CD4-positive, alpha-beta memory T cell (primary cell): ENCODE measurements around the gene PCSK1. TPM values are rescaled to one million over a fixed set of nuclear protein-coding genes. Genes with fewer than 3 reads are reported as not detected.
"Not testable (repeated sequence)": the region's sequence is repeated elsewhere in the genome, so short reads cannot be mapped to it uniquely, and the experiment has no call there.

Experiments used
- CTCF ChIA-PET: fragments of 350-600 bp; sonication (Branson Sonifier 250); formaldehyde crosslinking; loops from one replicate; lab custom pipeline; 2021; ENCODE audit warnings: inconsistent platforms; ENCODE audit not compliant: partially characterized antibody; lab: Charles Lee
- POLR2A ChIA-PET: fragments of 350-600 bp; sonication (Branson Sonifier 250); formaldehyde crosslinking; loops from one replicate; lab custom pipeline; 2021; ENCODE audit not compliant: partially characterized antibody; lab: Charles Lee
- DNase-seq, 5 donors: peaks; one replicate each; pipeline versions ENCODE4 v3.0.0 to v3.0.0-alpha.2; 2020 to 2022; ENCODE audit warnings: mixed read lengths in 1 of 5
- H3K27ac ChIP-seq: one replicate; pipeline ENCODE4 v1.7.0; 2013; ENCODE audit warnings: low read depth, low read length
- H3K27me3 ChIP-seq: 2 replicates; pipeline ENCODE4 v1.7.0; 2013; ENCODE audit warnings: mild to moderate bottlenecking, low read length, moderate library complexity; ENCODE audit not compliant: insufficient read depth
- H3K36me3 ChIP-seq: 2 replicates; pipeline ENCODE4 v1.7.0; 2013; ENCODE audit warnings: mild to moderate bottlenecking, low read length, moderate library complexity; ENCODE audit not compliant: insufficient read depth
- H3K4me1 ChIP-seq: 2 replicates; pipeline ENCODE4 v1.7.0; 2013; ENCODE audit warnings: mild to moderate bottlenecking, low read length, moderate library complexity; ENCODE audit not compliant: insufficient read depth
- H3K4me3 ChIP-seq, 2 donors: one replicate each; pipeline ENCODE4 v1.7.0; 2013; ENCODE audit warnings: low read length in 2 of 2, mild to moderate bottlenecking in 1 of 2
- H3K9me3 ChIP-seq, 2 donors: one replicate each; pipeline ENCODE4 v1.7.0; 2013; ENCODE audit warnings: low read length in 2 of 2, control low read depth in 1 of 2; ENCODE audit not compliant: control insufficient read depth in 1 of 2
- H3K27ac Mint-ChIP-seq, 7 donors: one replicate each; pipeline ENCODE4 v1.8.0; 2020 to 2021; ENCODE audit warnings: mixed read lengths in 7 of 7, mild to moderate bottlenecking in 6 of 7, inconsistent platforms in 3 of 7, moderate library complexity in 3 of 7
- H3K27me3 Mint-ChIP-seq, 2 donors: one replicate each; pipeline ENCODE4 v1.8.0; 2020 to 2021; ENCODE audit warnings: mixed read lengths in 2 of 2
- H3K36me3 Mint-ChIP-seq, 2 donors: one replicate each; pipeline ENCODE4 v1.8.0; 2020 to 2021; ENCODE audit warnings: mixed read lengths in 2 of 2, inconsistent platforms in 1 of 2, mild to moderate bottlenecking in 1 of 2
- H3K4me1 Mint-ChIP-seq, 4 donors: one replicate each; pipeline ENCODE4 v1.8.0; 2020 to 2021; ENCODE audit warnings: mixed read lengths in 4 of 4, mild to moderate bottlenecking in 1 of 4
- H3K4me3 Mint-ChIP-seq, 8 donors: one replicate each; pipeline ENCODE4 v1.8.0; 2020 to 2021; ENCODE audit warnings: mixed read lengths in 8 of 8, mild to moderate bottlenecking in 7 of 8, moderate library complexity in 6 of 8, inconsistent platforms in 3 of 8
- H3K9me3 Mint-ChIP-seq, 8 donors: one replicate each; pipeline ENCODE4 v1.8.0; 2020 to 2021; ENCODE audit warnings: mixed read lengths in 8 of 8, mild to moderate bottlenecking in 5 of 8, inconsistent platforms in 3 of 8, moderate library complexity in 1 of 8
- intact Hi-C: fragments of 100-400 bp; cut with micrococcal nuclease; formaldehyde crosslinking; loops from one replicate; pipeline ENCODE4 v1.15.1; 2023
- polyA plus RNA-seq, 2 donors: library from polyadenylated mRNA; unstranded; fragments of 300-500 nt; fragmentation: Illumina TruSeq; gene quantifications; one replicate each; pipeline ENCODE4 v1.2.3, GENCODE V29; 2021
- total RNA-seq, 2 experiments: library from RNA; stranded (reverse); gene quantifications; one replicate each; pipeline ENCODE4 v1.2.3, GENCODE V29; 2021

The PCSK1 gene
- total and polyA plus RNA-seq, 4 experiments from 2014 or later = not detected

GRCh38 chr5:96377167-96377566 lies 55.9 kb downstream of the PCSK1 start:
- Histone ChIP-seq H3K9me3 (no peaks in the 10 kb centered on the region), H3K4me3 (no peak overlapping the region), H3K4me1 (peaks cover 14% of the 10 kb centered on the region), H3K27me3 (no peaks in the 10 kb centered on the region), H3K27ac (no peak overlapping the region), H3K36me3 (no peaks in the 10 kb centered on the region)
- POLR2A ChIA-PET = no interaction called here
- H3K36me3 Mint-ChIP-seq = no peaks in the 10 kb centered on the region
- DNase-seq = no peak
- H3K4me1 Mint-ChIP-seq = peaks cover 13 to 16% (median 14%) of the 10 kb centered on the region in 4 donors
- CTCF ChIA-PET = interaction anchor here (1.6 kb wide), 1 partner anchor 39 kb away, joined by 3 read pairs; no protein-coding TSS in a partner anchor
- H3K27me3 Mint-ChIP-seq = peaks cover 10 to 14% of the 10 kb centered on the region in 2 donors
- intact Hi-C loops = no loop called here
- H3K27ac Mint-ChIP-seq = no peak overlapping the region
- H3K9me3 Mint-ChIP-seq = no peaks in the 10 kb centered on the region
- no peak overlapping the region for H3K4me3 Mint-ChIP-seq

GRCh38 chr5:96374653-96375052 lies 58.4 kb downstream of the PCSK1 start:
- intact Hi-C loops = no loop called here
- no peaks in the 10 kb centered on the region for H3K27me3 ChIP-seq
- ChIA-PET CTCF (interaction anchor here (1.8 kb wide), 1 partner anchor 29 kb away, joined by 6 read pairs; no protein-coding TSS in a partner anchor), POLR2A (no interaction called here)
- H3K9me3 ChIP-seq = no peaks in the 10 kb centered on the region
- peaks cover 8 to 15% (median 12%) of the 10 kb centered on the region in 4 donors for H3K4me1 Mint-ChIP-seq
- no peaks in the 10 kb centered on the region for H3K36me3 Mint-ChIP-seq
- no peaks in the 10 kb centered on the region for H3K9me3 Mint-ChIP-seq
- DNase-seq = peak; percentile 12 to 40 (median 37)
- no peak overlapping the region for H3K27ac ChIP-seq
- no peak overlapping the region for H3K4me3 ChIP-seq
- H3K36me3 ChIP-seq = no peaks in the 10 kb centered on the region
- peak overlapping the region; percentile 3 to 64 (median 35) for H3K4me3 Mint-ChIP-seq
- H3K27ac Mint-ChIP-seq = no peak overlapping the region
- peaks cover 7 to 10% of the 10 kb centered on the region in 2 donors for H3K27me3 Mint-ChIP-seq
- peaks cover 14% of the 10 kb centered on the region for H3K4me1 ChIP-seq

GRCh38 chr5:96373381-96373733 lies 59.7 kb downstream of the PCSK1 start:
- POLR2A ChIA-PET = no interaction called here
- peaks cover 14% of the 10 kb centered on the region for H3K4me1 ChIP-seq
- no peak for DNase-seq
- H3K4me3 Mint-ChIP-seq = no peak overlapping the region
- CTCF ChIA-PET = interaction anchor here (0.7 kb wide), 1 partner anchor 37 kb away, joined by 3 read pairs; no protein-coding TSS in a partner anchor
- no peaks in the 10 kb centered on the region for H3K36me3 ChIP-seq
- no peak overlapping the region for H3K27ac ChIP-seq
- H3K9me3 ChIP-seq = no peaks in the 10 kb centered on the region
- intact Hi-C loops = no loop called here
- H3K9me3 Mint-ChIP-seq = no peaks in the 10 kb centered on the region
- H3K4me3 ChIP-seq = no peak overlapping the region
- H3K27me3 Mint-ChIP-seq = peaks cover 9 to 12% of the 10 kb centered on the region in 2 donors
- H3K27me3 ChIP-seq = no peaks in the 10 kb centered on the region
- H3K27ac Mint-ChIP-seq = no peak overlapping the region
- peaks cover 8 to 15% (median 12%) of the 10 kb centered on the region in 4 donors for H3K4me1 Mint-ChIP-seq
- no peaks in the 10 kb centered on the region for H3K36me3 Mint-ChIP-seq

- CTCF ChIA-PET = no interaction called here
- POLR2A ChIA-PET = no interaction called here
- H3K4me1 ChIP-seq = peaks cover 14% of the 10 kb centered on the region
- Mint-ChIP-seq H3K9me3 (no peaks in the 10 kb centered on the region), H3K4me3 (no peak overlapping the region), H3K4me1 (peaks cover 8 to 15% (median 12%) of the 10 kb centered on the region in 4 donors), H3K36me3 (no peaks in the 10 kb centered on the region), H3K27me3 (peaks cover 9 to 13% of the 10 kb centered on the region in 2 donors), H3K27ac (no peak overlapping the region)
- H3K27me3 ChIP-seq = no peaks in the 10 kb centered on the region
- no peaks in the 10 kb centered on the region for H3K36me3 ChIP-seq
- intact Hi-C loops = no loop called here
- no peak for DNase-seq
- no peak overlapping the region for H3K27ac ChIP-seq
- no peaks in the 10 kb centered on the region for H3K9me3 ChIP-seq
- H3K4me3 ChIP-seq = no peak overlapping the region
Measured at GRCh38 chr5:96372726-96373380, 60.2 kb downstream of the PCSK1 start.

GRCh38 chr5:96370976-96371375 lies 62.1 kb downstream of the PCSK1 start:
- no peak overlapping the region for H3K4me3 ChIP-seq
- H3K27ac ChIP-seq = no peak overlapping the region
- no peaks in the 10 kb centered on the region for H3K36me3 Mint-ChIP-seq
- H3K27ac Mint-ChIP-seq = no peak overlapping the region
- no peaks in the 10 kb centered on the region for H3K27me3 ChIP-seq
- no peaks in the 10 kb centered on the region for H3K9me3 ChIP-seq
- no peaks in the 10 kb centered on the region for H3K36me3 ChIP-seq
- no peaks in the 10 kb centered on the region for H3K9me3 Mint-ChIP-seq
- DNase-seq = no peak
- intact Hi-C loops = no loop called here
- peaks cover 13 to 16% of the 10 kb centered on the region in 2 donors for H3K27me3 Mint-ChIP-seq
- H3K4me1 ChIP-seq = peaks cover 14% of the 10 kb centered on the region
- ChIA-PET CTCF (no interaction called here), POLR2A (no interaction called here)
- peaks cover 8 to 15% (median 12%) of the 10 kb centered on the region in 4 donors for H3K4me1 Mint-ChIP-seq
- no peak overlapping the region for H3K4me3 Mint-ChIP-seq

GRCh38 chr5:96367337-96367736 lies 65.7 kb downstream of the PCSK1 start:
- H3K9me3 Mint-ChIP-seq, H3K36me3 Mint-ChIP-seq, H3K4me3 ChIP-seq, intact Hi-C loops, H3K4me3 Mint-ChIP-seq, H3K9me3 ChIP-seq, H3K27ac Mint-ChIP-seq, H3K27ac ChIP-seq, DNase-seq, H3K36me3 ChIP-seq, H3K4me1 Mint-ChIP-seq, H3K4me1 ChIP-seq, POLR2A ChIA-PET, H3K27me3 ChIP-seq: not testable (repeated sequence)
- H3K27me3 Mint-ChIP-seq = peaks cover 13 to 14% of the 10 kb centered on the region in 2 donors
- CTCF ChIA-PET = interaction anchor here (1.5 kb wide), 1 partner anchor 30 kb away, joined by 3 read pairs; no protein-coding TSS in a partner anchor

- no peaks in the 10 kb centered on the region for H3K27me3 ChIP-seq
- no peak overlapping the region for H3K4me3 Mint-ChIP-seq
- peaks cover 2 to 4% of the 10 kb centered on the region in 2 donors for H3K27me3 Mint-ChIP-seq
- H3K27ac Mint-ChIP-seq = no peak overlapping the region
- POLR2A ChIA-PET = no interaction called here
- no peak overlapping the region for H3K27ac ChIP-seq
- no peaks in the 10 kb centered on the region for H3K9me3 ChIP-seq
- H3K4me1 Mint-ChIP-seq = no peaks in the 10 kb centered on the region
- H3K4me3 ChIP-seq = no peak overlapping the region
- intact Hi-C loops = no loop called here
- H3K9me3 Mint-ChIP-seq = peaks cover 0 to 2% (median 0%) of the 10 kb centered on the region in 8 donors
- no peaks in the 10 kb centered on the region for H3K4me1 ChIP-seq
- H3K36me3 ChIP-seq = no peaks in the 10 kb centered on the region
- CTCF ChIA-PET = interaction anchor here (0.7 kb wide), 1 partner anchor 9 kb away, joined by 3 read pairs; no protein-coding TSS in a partner anchor
- no peaks in the 10 kb centered on the region for H3K36me3 Mint-ChIP-seq
- no peak for DNase-seq
Measured at GRCh38 chr5:96354237-96354636, 78.8 kb downstream of the PCSK1 start.
